HG02852 (cell line): ENCODE data around the gene VSIR.

Source experiments
- ATAC-seq: cut with Tn5 transposase; IDR thresholded peaks from one replicate; pipeline ENCODE4 v1.9.1; 2021; ENCODE audit warnings: mild to moderate bottlenecking, moderate library complexity; ENCODE audit not compliant: unreplicated experiment

Gene VSIR

GRCh38 chr10:71783917-71784678, 10.8 kb upstream of the VSIR start:
- no peak for ATAC-seq

DNA sequence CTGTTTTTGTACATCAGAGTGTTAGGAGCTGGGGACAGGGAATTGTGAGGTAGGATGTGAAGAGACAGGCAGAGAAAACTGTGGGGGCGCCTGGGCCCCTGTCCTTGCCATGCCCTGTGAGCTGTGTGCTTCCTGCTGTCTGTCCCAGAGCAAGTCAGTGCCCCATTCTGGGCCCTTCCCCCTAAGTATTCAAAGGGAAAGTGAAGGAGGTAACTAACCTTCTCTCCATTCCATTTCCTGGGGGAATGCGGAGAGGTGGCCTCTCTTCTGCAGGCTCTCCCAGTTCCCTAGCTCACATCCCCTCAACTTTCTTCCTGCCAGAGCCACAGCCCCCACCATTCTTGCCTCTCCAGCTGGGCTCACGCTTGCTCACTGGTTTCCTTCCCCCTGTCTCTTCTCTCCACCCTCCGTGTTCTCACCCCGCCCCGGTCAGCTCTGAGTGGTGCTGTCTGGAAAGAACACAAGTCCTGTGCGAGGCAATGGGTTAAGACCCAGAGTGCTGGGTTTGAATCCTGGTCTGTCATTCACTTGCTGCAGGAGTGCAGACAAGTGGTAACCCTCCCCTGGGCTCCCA, 9.7 kb upstream of the VSIR start:
- ATAC-seq, result no peak

- no peak for ATAC-seq
Measured at GRCh38 chr10:71782221-71782916, 9.0 kb upstream of the VSIR start.

GRCh38 chr10:71780719-71781118, 7.4 kb upstream of the VSIR start:
- no peak for ATAC-seq

DNA sequence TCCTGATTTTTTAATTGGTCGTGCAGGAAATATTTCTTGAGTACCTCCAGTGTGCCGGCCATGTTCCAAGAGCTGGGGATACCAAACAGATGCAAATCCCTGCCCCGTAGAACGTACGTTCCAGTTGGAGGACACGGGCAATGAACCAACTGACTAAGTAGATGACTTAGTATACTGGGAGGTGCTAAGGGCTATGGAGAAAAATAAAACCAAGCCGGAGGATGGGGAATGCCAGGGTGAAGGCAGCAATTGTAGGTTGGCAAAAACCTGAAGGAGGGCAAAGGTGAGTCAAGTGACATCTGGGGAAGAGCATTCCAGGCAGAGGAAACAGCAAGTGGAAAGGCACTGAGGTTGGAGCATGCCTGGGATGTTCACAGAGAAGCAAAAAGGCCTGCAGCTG, 6.8 kb upstream of the VSIR start:
- ATAC-seq, result no peak

- ATAC-seq, result no peak
Measured at GRCh38 chr10:71779641-71780040, 6.3 kb upstream of the VSIR start.

DNA sequence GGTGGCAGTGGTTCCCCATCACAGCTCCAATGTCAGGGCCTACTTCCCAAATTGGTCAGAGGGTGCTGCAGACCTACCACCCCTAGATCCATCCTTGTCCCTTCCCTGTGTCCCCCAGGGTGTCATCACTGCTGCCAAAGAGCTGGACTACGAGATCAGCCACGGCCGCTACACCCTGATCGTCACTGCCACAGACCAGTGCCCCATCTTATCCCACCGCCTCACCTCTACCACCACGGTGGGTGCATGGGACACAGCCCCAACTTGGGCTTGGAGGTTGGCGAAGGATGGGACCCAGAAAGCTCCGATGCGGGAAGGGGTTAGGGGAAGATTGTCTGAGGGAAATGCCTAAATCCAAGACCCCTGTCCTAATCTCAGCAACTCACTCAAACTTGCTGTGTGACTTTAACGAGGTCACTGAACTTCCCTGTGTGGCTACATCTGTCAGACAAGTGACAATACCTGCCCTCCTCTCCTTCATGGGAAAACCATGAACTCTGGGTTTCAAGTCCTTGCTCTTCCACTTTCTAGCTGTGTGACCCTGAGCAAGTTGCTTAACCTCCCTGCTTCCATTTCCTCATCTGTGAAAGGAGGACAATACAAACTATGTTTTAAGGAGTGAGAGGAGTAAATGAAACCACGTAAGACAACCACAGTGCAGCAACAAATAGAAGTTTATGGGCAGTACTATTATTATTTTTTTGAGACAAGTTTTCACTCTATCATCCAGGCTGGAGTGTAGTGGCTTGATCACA, 4.9 kb upstream of the VSIR start:
- ATAC-seq, result no peak

- ATAC-seq, result no peak
Measured at GRCh38 chr10:71777213-71777985, 4.1 kb upstream of the VSIR start.

- no peak for ATAC-seq
Measured at GRCh38 chr10:71776481-71776925, 3.2 kb upstream of the VSIR start.

GRCh38 chr10:71774916-71775702, 1.8 kb upstream of the VSIR start:
- no peak for ATAC-seq

DNA sequence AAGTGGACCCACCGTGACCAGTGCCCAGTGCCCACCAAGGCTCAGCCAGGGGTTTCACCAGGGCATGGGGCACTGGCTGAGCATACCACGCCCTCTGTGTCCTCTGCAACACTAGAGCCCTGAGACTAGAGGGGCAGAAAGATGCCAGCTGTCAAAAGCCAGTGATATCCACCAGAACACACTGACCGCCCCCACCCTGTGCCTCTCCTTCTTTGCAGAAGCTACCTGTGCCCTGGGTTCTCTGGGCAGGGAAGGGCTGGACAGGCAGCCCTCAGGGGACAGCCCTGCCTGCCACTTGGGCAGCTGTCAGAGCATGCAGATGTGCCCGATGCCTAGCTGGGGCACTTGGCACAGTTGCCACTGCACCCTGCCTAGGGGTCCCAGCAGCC, 494 bp downstream of the VSIR start:
- no peak for ATAC-seq

DNA sequence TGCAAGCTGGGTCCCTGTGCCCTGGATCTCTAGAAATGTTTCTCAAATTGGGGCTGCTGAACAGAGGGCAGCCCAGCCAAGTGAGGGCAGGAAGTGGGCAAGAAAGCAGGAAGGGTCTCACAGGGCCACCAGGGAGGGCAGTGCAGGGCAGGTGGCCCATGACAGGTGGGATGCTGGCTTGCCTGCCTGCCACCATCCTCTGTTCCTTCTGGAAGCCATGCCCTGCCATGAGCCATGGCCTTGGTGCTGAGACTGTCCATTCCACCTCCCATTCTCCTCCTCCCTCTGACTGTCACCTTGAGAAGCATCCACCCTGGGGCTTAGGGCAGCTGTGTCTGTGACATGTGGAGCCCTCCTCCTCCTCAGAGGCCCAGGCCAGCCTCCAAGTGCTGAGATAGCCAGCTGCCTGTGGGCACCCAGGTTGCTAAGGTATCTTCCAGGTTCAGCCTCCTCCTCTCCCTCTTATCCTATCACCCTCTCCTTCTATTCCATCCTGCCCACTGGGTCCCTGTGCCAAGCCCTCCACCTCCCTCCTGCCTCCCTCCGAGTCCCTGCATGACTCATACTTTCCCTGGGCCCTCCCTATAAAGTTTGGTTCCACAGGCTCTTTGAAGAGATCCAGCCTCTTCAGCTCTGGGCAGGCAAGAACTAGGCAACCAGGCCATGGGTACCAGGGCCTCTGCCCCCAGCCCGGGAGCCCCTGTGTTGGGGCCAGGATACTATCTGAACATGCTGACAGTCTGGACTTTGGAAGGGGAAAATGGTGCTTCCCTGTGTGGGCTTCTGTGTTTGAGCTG, 1.3 kb downstream of the VSIR start:
- no peak for ATAC-seq

GRCh38 chr10:71771204-71771603, 2.1 kb downstream of the VSIR start:
- no peak for ATAC-seq

- ATAC-seq, result no peak
Measured at GRCh38 chr10:71770789-71771188, 2.5 kb downstream of the VSIR start.

DNA sequence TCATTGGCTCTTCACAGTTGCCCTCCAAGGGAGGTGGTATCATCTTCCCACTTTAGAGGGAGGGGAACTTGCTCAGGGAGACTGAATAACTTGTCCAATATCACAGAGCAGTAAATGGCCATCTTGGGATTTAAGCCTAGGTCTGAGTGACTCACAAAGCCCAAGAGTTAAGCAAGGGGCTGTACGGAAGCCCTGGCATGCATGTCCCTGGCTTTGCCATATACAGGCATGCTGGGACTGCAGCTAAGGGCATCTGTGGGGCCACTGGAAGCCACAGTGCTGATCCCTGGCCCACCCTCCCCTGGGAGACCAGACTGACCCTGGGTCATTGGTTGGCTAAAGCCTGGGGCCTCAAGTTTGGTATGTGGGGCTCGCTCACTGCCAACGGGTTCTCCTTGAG, 3.1 kb downstream of the VSIR start:
- no peak for ATAC-seq

GRCh38 chr10:71769279-71769823, 4.0 kb downstream of the VSIR start:
- peak; percentile 2 for ATAC-seq

DNA sequence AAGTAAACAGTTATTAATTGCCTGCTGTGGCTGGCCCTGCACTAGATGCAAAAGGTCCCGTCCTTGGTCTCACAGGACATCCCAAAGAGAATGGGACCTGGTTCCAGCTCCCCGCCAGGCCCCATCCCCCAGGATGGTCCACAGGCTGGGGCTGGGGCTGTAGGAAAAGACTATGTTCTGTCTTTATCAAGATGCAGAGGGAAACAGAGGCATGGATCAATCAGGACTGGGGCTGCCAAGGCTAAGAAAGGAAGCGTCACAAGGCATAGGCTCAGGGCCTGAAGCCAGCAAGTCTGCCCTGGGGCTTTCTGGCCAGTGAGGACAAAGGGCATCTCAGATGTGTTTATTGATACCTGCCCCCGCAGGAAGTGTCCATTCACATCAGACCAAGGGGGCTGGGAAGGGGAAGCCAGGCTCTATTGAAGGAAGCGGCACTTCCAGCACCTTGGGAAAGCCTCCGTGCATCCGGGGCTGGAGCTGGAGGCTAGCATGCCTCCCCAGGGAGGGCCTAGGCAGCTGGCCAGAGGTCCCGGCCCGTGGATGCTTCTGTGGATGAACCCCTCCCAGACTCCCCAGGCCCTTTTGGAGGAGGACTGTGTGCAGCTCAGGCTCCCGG, 5.8 kb downstream of the VSIR start:
- ATAC-seq, result no peak

- no peak for ATAC-seq
Measured at GRCh38 chr10:71766717-71767419, 6.5 kb downstream of the VSIR start.
